HUES64 (cell line): ENCODE data around the gene IQCK.

Experiments
- H3K27ac ChIP-seq: 2 replicates; pipeline ENCODE4 v1.7.0; 2013; ENCODE audit warnings: low read depth, low read length, inconsistent platforms
- H3K27me3 ChIP-seq: 2 replicates; pipeline ENCODE4 v1.6.1; 2013; ENCODE audit warnings: mild to moderate bottlenecking, low read length; ENCODE audit not compliant: insufficient read depth
- H3K36me3 ChIP-seq: 2 replicates; pipeline ENCODE4 v1.6.1; 2013; ENCODE audit warnings: mild to moderate bottlenecking, low read length; ENCODE audit not compliant: insufficient read depth
- H3K4me1 ChIP-seq: 2 replicates; pipeline ENCODE4 v1.6.1; 2013; ENCODE audit warnings: mild to moderate bottlenecking, low read length, moderate library complexity; ENCODE audit not compliant: insufficient read depth
- H3K4me3 ChIP-seq: 2 replicates; pipeline ENCODE4 v1.5.1; 2013; ENCODE audit warnings: mild to moderate bottlenecking, low read length, moderate library complexity
- H3K9ac ChIP-seq: 2 replicates; pipeline ENCODE4 v1.6.1; 2013; ENCODE audit warnings: mild to moderate bottlenecking, low read depth, low read length
- H3K9me3 ChIP-seq: 2 replicates; pipeline ENCODE4 v1.6.1; 2013; ENCODE audit warnings: low read depth, low read length; ENCODE audit not compliant: insufficient read depth
- WGBS: fragments of 150-250, 120-280 bp; methylation state at CpG from one replicate; pipeline ENCODE4 v1.1.7; 2013; ENCODE audit warnings: missing lambda C conversion rate; 5-methylcytosine and 5-hydroxymethylcytosine counted together

IQCK gene

DNA sequence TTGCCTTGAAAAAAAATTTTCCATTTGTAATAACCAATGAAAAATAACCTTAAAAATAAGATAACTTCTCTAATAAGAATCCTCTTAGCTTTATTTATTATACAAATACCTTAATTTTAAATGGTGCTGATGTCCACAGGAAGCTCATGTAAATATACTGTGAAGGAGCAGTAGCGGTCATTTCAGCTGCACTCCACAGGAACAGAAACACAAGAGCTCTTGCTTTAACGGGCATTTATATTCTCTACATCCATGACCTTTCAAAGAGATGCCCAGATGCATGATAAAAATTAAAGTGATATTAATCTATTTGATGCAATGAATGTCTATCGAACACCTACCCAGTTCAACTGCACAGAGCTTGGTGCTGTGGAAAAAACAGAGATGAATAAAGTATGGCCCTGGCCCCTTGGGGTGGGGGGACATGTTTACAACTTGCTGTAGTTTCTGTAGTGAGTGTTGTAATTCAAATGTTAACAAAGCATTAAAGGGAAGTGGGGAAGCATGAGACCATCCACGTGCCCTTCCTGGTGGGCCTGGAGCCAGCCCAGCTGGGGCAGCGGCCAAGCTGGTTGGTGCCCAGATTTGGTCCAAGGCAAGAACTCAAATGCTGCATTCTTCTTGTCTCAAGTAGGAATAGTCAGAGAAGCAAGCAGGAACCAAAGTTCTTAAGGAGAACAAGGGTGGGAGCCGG lies 47.9 kb downstream of the IQCK start:
- Histone ChIP-seq H3K36me3 (0 out of 2 replicates have a peak, but pooled peaks cover 5% of the 10 kb centered on the region), H3K4me1 (peaks cover 10% of the 10 kb centered on the region), H3K9me3 (peaks cover 14% of the 10 kb centered on the region; the same call in 1 of the 2 replicates), H3K27me3 (no peaks in the 10 kb centered on the region), H3K9ac (no peak overlapping the region), H3K27ac (no peak overlapping the region), H3K4me3 (no peak overlapping the region)
- WGBS = 80% methylated on average over 6 of the region's 6 CpGs

DNA sequence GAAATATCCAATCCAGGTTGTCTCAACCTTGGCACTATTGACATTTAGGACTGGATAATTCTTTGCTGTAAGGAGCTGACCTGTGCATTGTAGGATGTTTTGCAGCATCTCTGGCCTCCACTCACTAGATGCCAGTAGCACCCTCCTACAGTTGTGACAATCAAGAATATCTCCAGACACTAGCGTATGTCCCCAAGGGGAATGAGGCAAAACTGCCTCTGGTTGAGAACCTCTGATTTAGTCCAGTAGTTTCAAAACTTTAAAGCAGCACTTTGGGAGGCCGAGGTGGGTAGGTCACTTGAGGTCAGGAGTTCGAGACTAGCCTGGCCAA lies 48.4 kb downstream of the IQCK start:
- H3K4me3 ChIP-seq = no peak overlapping the region

GRCh38 chr16:19766988-19767387 lies 48.9 kb downstream of the IQCK start:
- H3K27ac ChIP-seq = no peak overlapping the region
- 94% methylated on average over 9 of the region's 9 CpGs for WGBS

More for the DNA sequence above, 48.4 kb downstream of the IQCK start:
- H3K27ac ChIP-seq = no peak overlapping the region
- 96% methylated on average over 3 of the region's 3 CpGs for WGBS
- 0 out of 2 replicates have a peak, but pooled peaks cover 5% of the 10 kb centered on the region for H3K36me3 ChIP-seq
- no peaks in the 10 kb centered on the region for H3K27me3 ChIP-seq
- H3K9ac ChIP-seq = no peak overlapping the region
- peaks cover 10% of the 10 kb centered on the region for H3K4me1 ChIP-seq
- H3K9me3 ChIP-seq = peaks cover 14% of the 10 kb centered on the region; the same call in 1 of the 2 replicates

GRCh38 chr16:19767497-19767896 lies 49.4 kb downstream of the IQCK start:
- Histone ChIP-seq H3K4me1 (peaks cover 10% of the 10 kb centered on the region), H3K27ac (no peak overlapping the region), H3K4me3 (no peak overlapping the region), H3K9me3 (peaks cover 14% of the 10 kb centered on the region; the same call in 1 of the 2 replicates), H3K36me3 (0 out of 2 replicates have a peak, but pooled peaks cover 5% of the 10 kb centered on the region), H3K9ac (no peak overlapping the region), H3K27me3 (no peaks in the 10 kb centered on the region)
- WGBS = 89% methylated on average over 12 of the region's 13 CpGs

More at GRCh38 chr16:19766988-19767387, 48.9 kb downstream of the IQCK start:
- peaks cover 14% of the 10 kb centered on the region; the same call in 1 of the 2 replicates for H3K9me3 ChIP-seq
- 0 out of 2 replicates have a peak, but pooled peaks cover 5% of the 10 kb centered on the region for H3K36me3 ChIP-seq
- no peaks in the 10 kb centered on the region for H3K27me3 ChIP-seq
- peaks cover 10% of the 10 kb centered on the region for H3K4me1 ChIP-seq
- no peak overlapping the region for H3K9ac ChIP-seq
- no peak overlapping the region for H3K4me3 ChIP-seq

DNA sequence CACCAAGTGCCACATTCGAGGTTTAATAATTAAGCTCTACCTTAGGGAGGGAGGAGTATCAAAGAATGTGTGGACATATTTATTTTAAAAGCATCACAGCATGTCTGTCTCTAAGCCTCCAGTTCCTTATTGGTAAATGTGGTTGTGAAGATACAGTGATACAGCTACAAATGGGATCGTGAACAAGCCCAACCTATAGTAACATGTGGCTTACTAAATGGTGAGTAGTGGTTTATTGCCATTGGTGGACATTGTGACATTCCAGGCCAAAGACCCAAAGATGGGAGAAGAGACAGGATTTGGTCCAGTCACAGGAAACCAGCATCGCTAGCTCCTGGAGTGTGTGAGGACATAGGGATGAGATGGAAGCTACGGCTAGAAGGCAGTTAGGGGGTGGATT lies 51.2 kb downstream of the IQCK start:
- peaks cover 16% of the 10 kb centered on the region for H3K4me1 ChIP-seq
- H3K4me3 ChIP-seq = no peak overlapping the region
- no peak overlapping the region for H3K9ac ChIP-seq
- H3K36me3 ChIP-seq = 0 out of 2 replicates have a peak, but pooled peaks cover 5% of the 10 kb centered on the region
- H3K27ac ChIP-seq = no peak overlapping the region
- no peaks in the 10 kb centered on the region for H3K27me3 ChIP-seq
- WGBS = 93% methylated on average over 3 of the region's 4 CpGs
- H3K9me3 ChIP-seq = peaks cover 14% of the 10 kb centered on the region; the same call in 1 of the 2 replicates

GRCh38 chr16:19771040-19771439 lies 53.0 kb downstream of the IQCK start:
- Histone ChIP-seq H3K4me1 (peaks cover 10% of the 10 kb centered on the region), H3K9me3 (peaks cover 14% of the 10 kb centered on the region; the same call in 1 of the 2 replicates), H3K27me3 (no peaks in the 10 kb centered on the region), H3K36me3 (0 out of 2 replicates have a peak, but pooled peaks cover 5% of the 10 kb centered on the region), H3K9ac (no peak overlapping the region), H3K27ac (no peak overlapping the region), H3K4me3 (no peak overlapping the region)
- WGBS = 97% methylated on average over 3 of the region's 3 CpGs

GRCh38 chr16:19771796-19772195 lies 53.7 kb downstream of the IQCK start:
- Histone ChIP-seq H3K27me3 (no peaks in the 10 kb centered on the region), H3K9me3 (peaks cover 14% of the 10 kb centered on the region; the same call in 1 of the 2 replicates), H3K4me3 (no peak overlapping the region), H3K36me3 (0 out of 2 replicates have a peak, but pooled peaks cover 5% of the 10 kb centered on the region), H3K27ac (no peak overlapping the region), H3K4me1 (peaks cover 6% of the 10 kb centered on the region), H3K9ac (no peak overlapping the region)
- 39% methylated on average over 3 of the region's 4 CpGs for WGBS

GRCh38 chr16:19774024-19774423 lies 56.0 kb downstream of the IQCK start:
- Histone ChIP-seq H3K27me3 (no peaks in the 10 kb centered on the region), H3K4me3 (no peak overlapping the region), H3K9ac (no peak overlapping the region), H3K27ac (no peak overlapping the region), H3K9me3 (peaks cover 11% of the 10 kb centered on the region; the same call in 1 of the 2 replicates), H3K4me1 (peaks cover 6% of the 10 kb centered on the region; the same call in 1 of the 2 replicates), H3K36me3 (0 out of 2 replicates have a peak, but pooled peaks cover 5% of the 10 kb centered on the region)
- 93% methylated on average over 1 of the region's 2 CpGs for WGBS

DNA sequence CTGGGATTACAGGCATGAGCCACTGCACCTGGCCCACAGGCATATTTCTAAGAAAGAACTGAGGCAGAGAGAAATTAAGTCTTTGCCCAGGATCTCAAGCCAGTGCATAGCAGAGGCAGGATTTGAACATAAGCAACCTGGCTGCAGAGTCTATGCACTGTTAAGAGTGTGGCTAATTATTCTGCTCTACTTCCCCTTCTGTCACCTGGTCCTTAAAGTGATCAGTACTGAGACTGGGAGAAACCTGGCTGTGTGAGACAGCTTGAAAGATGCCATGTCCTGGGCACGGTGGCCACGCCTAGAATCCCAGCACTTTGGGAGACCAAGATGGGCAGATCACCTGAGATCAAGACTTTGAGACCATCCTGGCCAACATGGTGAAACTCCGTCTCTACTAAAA lies 58.1 kb downstream of the IQCK start:
- Histone ChIP-seq H3K27ac (no peak overlapping the region), H3K4me1 (peaks cover 6% of the 10 kb centered on the region; the same call in 1 of the 2 replicates), H3K9me3 (no peaks in the 10 kb centered on the region), H3K36me3 (no peaks in the 10 kb centered on the region), H3K4me3 (no peak overlapping the region), H3K27me3 (no peaks in the 10 kb centered on the region), H3K9ac (no peak overlapping the region)
- 94% methylated on average over 3 of the region's 3 CpGs for WGBS

DNA sequence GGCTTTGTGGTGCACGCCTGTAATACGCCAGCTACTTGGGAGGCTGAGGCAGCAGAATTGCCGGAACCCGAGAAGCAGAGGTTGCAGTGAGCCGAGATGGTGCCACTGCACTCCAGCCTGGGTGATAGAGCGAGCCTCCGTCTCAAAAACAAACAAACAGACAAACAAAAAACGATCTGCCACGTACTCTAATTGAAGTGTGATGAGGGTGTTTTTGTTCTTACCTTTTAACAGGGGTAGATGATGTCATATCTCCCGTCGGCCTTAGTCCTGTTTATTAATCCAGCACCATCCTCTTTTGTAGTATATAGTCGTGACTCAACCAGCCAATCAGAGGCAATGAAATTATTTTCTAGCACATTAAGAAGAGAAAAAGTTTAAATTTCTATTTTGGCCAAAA lies 58.5 kb downstream of the IQCK start:
- H3K4me1 ChIP-seq = peaks cover 6% of the 10 kb centered on the region; the same call in 1 of the 2 replicates
- H3K4me3 ChIP-seq = no peak overlapping the region
- H3K27me3 ChIP-seq = no peaks in the 10 kb centered on the region
- no peak overlapping the region for H3K27ac ChIP-seq
- no peaks in the 10 kb centered on the region for H3K9me3 ChIP-seq
- 93% methylated on average over 7 of the region's 12 CpGs for WGBS
- no peak overlapping the region for H3K9ac ChIP-seq
- H3K36me3 ChIP-seq = no peaks in the 10 kb centered on the region

GRCh38 chr16:19780321-19780720 lies 62.2 kb downstream of the IQCK start:
- no peaks in the 10 kb centered on the region for H3K9me3 ChIP-seq
- no peak overlapping the region for H3K27ac ChIP-seq
- H3K27me3 ChIP-seq = no peaks in the 10 kb centered on the region
- H3K9ac ChIP-seq = no peak overlapping the region
- WGBS = 91% methylated on average over 3 of the region's 3 CpGs
- H3K4me1 ChIP-seq = 0 out of 2 replicates have a peak, but pooled peaks cover 3% of the 10 kb centered on the region
- H3K4me3 ChIP-seq = no peak overlapping the region
- H3K36me3 ChIP-seq = no peaks in the 10 kb centered on the region
